Omental fat pad (tissue), 4 donors: ENCODE results near the gene SLC15A3. TPM values are rescaled to one million over a fixed set of nuclear protein-coding genes. Genes with fewer than 3 reads are reported as not detected.

Experiments
- ATAC-seq: fragments of 150-250 bp; one replicate; pipeline ENCODE4 v1.9.1; 2016; ENCODE audit warnings: mild to moderate bottlenecking, moderate library complexity; ENCODE audit not compliant: low FRiP score
- DNase-seq: peaks from one replicate; pipeline ENCODE4 v3.0.0-alpha.2; 2019; ENCODE audit warnings: low spot score
- CTCF ChIP-seq, 3 donors: fragments of 450-650 bp; IDR thresholded peaks; one replicate each; pipeline ENCODE4 v1.5.1; 2016 to 2017; ENCODE audit warnings: antibody characterized with exemption in 3 of 3, mild to moderate bottlenecking in 3 of 3, moderate library complexity in 2 of 3
- total RNA-seq, 4 donors: library from RNA; depleted of rRNA; stranded (reverse); fragments of >200 nt; gene quantifications; one replicate each; pipeline ENCODE4 v1.1.0, GENCODE V29; 2016

SLC15A3 gene
- total RNA-seq, 4 donors from 2014 or later = 17.6 to 56.0 (median 32.3) TPM

- TF ChIP-seq CTCF (IDR thresholded peaks at IDR 0.05) = no peak
- no peak for DNase-seq
- no peak for ATAC-seq
Observed at GRCh38 chr11:60942219-60942618, 9.8 kb downstream of the SLC15A3 start.

- no peak for ATAC-seq
- DNase-seq = no peak
- no peak for TF ChIP-seq CTCF (IDR thresholded peaks at IDR 0.05)
Observed at GRCh38 chr11:60941371-60942119, 10.4 kb downstream of the SLC15A3 start.

- no peak for TF ChIP-seq CTCF (IDR thresholded peaks at IDR 0.05)
- ATAC-seq (no peak), DNase-seq (no peak)
Observed at GRCh38 chr11:60939855-60940254, 12.1 kb downstream of the SLC15A3 start.

GRCh38 chr11:60939301-60939700 lies 12.7 kb downstream of the SLC15A3 start:
- TF ChIP-seq CTCF (IDR thresholded peaks at IDR 0.05) = no peak
- DNase-seq (no peak), ATAC-seq (no peak)

GRCh38 chr11:60938500-60938899 lies 13.5 kb downstream of the SLC15A3 start:
- ATAC-seq = no peak
- no peak for TF ChIP-seq CTCF (IDR thresholded peaks at IDR 0.05)

GRCh38 chr11:60937811-60938210 lies 14.2 kb downstream of the SLC15A3 start:
- no peak for ATAC-seq
- DNase-seq = no peak
- TF ChIP-seq CTCF (IDR thresholded peaks at IDR 0.05) = no peak

More at GRCh38 chr11:60938500-60938899, 13.5 kb downstream of the SLC15A3 start:
- DNase-seq = no peak

- TF ChIP-seq CTCF (IDR thresholded peaks at IDR 0.05) = no peak
- DNase-seq (no peak), ATAC-seq (no peak)
Observed at GRCh38 chr11:60937144-60937527, 14.8 kb downstream of the SLC15A3 start.
